Endothelial cell of umbilical vein (primary cell): ENCODE results near the gene SLC5A5.

ENCODE experiments used
- EZH2 ChIP-seq: IDR thresholded peaks from 2 replicates; pipeline ENCODE4 v1.6.1; 2012; ENCODE audit warnings: borderline replicate concordance, low read depth, mild to moderate bottlenecking, moderate library complexity, low read length, inconsistent platforms; ENCODE audit not compliant: severe bottlenecking
- POLR2AphosphoS5 ChIP-seq: IDR thresholded peaks from 2 replicates; pipeline ENCODE4 v1.6.1; 2012; ENCODE audit warnings: low read depth, mild to moderate bottlenecking, control low read depth, low read length, moderate library complexity; ENCODE audit not compliant: insufficient read depth

DNA sequence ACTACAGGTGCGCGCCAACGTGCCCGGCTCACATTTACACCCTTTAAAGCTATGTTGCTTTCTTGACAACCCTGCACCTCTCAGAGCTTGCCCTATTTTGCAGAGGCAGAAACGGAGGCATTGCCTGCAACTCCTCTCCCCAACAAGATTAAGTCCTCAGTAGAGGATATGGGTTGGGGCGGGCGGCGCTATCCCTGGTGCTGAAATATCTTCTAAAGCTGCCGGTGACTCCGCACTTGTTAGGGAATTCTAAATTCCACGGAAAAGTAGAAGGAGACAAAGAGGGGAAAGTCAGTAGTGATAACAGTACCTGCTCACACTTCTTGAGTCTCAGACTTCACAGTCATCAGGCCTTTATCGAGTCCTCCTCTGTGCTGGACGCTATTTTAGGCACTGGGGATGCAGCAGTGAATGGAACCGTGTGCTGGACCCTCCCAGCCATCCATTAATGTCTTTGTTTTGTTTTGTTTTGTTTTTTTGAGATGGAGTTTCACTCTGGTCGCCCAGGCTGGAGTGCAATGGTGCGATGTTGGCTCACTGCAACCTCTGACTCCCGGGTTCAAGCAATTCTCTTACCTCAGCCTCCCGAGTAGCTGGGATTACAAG lies 18.0 kb downstream of the SLC5A5 start:
- TF ChIP-seq EZH2 (no peak), POLR2AphosphoS5 (no peak)
